ENCODE results near the gene CADM4.

The CADM4 gene

GRCh38 chr19:43575955-43576878 is 63.4 kb downstream of the CADM4 start:
- Histone ChIP-seq H3K4me1 (ENCODE audit: control insufficient read depth, insufficient read depth, low read length) (peaks cover 16% of the 10 kb centered on the region), H3K36me3 (ENCODE audit: control insufficient read depth, insufficient read depth, low read length) (no peaks in the 10 kb centered on the region), H3K27ac (ENCODE audit: low read depth, low read length) (no peak overlapping the region)

GRCh38 chr19:43575156-43575950 is 64.3 kb downstream of the CADM4 start, which contains the start of the genes PINLYP and XRCC1:
Gene PINLYP (plus strand): TSS chr19:43575801. CDS start chr19:43577192, 1,391 bp downstream.
Gene XRCC1 (minus strand): TSS chr19:43575527. CDS start chr19:43575458, 69 bp downstream.
- Histone ChIP-seq H3K27ac (ENCODE audit: low read depth, low read length) (peak within 1 kb of the TSS; percentile 93), H3K36me3 (ENCODE audit: control insufficient read depth, insufficient read depth, low read length) (no peaks in the 10 kb centered on the region), H3K4me1 (ENCODE audit: control insufficient read depth, insufficient read depth, low read length) (peaks cover 13% of the 10 kb centered on the region), H3K27me3 (ENCODE audit: control insufficient read depth, insufficient read depth, low read length) (no peaks in the 10 kb centered on the region), H3K4me3 (ENCODE audit: low read length) (peak within 1 kb of the TSS; percentile 98), H3K9ac (ENCODE audit: low read length) (peak within 1 kb of the TSS; percentile 92)

More at GRCh38 chr19:43575955-43576878, 63.4 kb downstream of the CADM4 start:
- Histone ChIP-seq H3K4me3 (ENCODE audit: low read length) (peak overlapping the region; percentile 31), H3K27me3 (ENCODE audit: control insufficient read depth, insufficient read depth, low read length) (no peaks in the 10 kb centered on the region), H3K9ac (ENCODE audit: low read length) (no peak overlapping the region)

- Histone ChIP-seq H3K4me3 (ENCODE audit: low read length) (peak overlapping the region; percentile 98), H3K27me3 (ENCODE audit: control insufficient read depth, insufficient read depth, low read length) (no peaks in the 10 kb centered on the region), H3K27ac (ENCODE audit: low read depth, low read length) (peak overlapping the region; percentile 93), H3K4me1 (ENCODE audit: control insufficient read depth, insufficient read depth, low read length) (peaks cover 7% of the 10 kb centered on the region), H3K36me3 (ENCODE audit: control insufficient read depth, insufficient read depth, low read length) (no peaks in the 10 kb centered on the region), H3K9ac (ENCODE audit: low read length) (peak overlapping the region; percentile 92)
These were observed 65.1 kb downstream of the CADM4 start for GRCh38 chr19:43574424-43575155.
